Dermis microvascular lymphatic vessel endothelial cell (primary cell): ENCODE data around the gene SUMO1. TPM values are rescaled to one million over a fixed set of nuclear protein-coding genes. Genes with fewer than 3 reads are reported as not detected.

Experiments used
- total RNA-seq: library from RNA; depleted of rRNA; stranded (reverse); fragments of >200 nt; gene quantifications from 2 replicates; pipeline ENCODE4 v1.2.1, GENCODE V29; 2014

SUMO1 gene
- total RNA-seq, 1 donor from 2014 or later: 106 TPM

Other genes with a start within 250 kb of the SUMO1 start
- gene FZD7, start 204.7 kb downstream of the SUMO1 start, total RNA-seq: under 0.01 and 0.13 TPM in 2 replicates
- gene KIAA2012, start 165.3 kb downstream of the SUMO1 start, total RNA-seq: not detected in 2 replicates
- 26.9 and 27.9 TPM in 2 replicates for gene NOP58, start 27.2 kb upstream of the SUMO1 start, total RNA-seq
- 33.0 and 42.5 TPM in 2 replicates for gene BMPR2, start 137.7 kb upstream of the SUMO1 start, total RNA-seq